M059J (cell line): Measurements from ENCODE around the gene TTN. TPM values are rescaled to one million over a fixed set of nuclear protein-coding genes. Genes with fewer than 3 reads are reported as not detected.

ENCODE experiments used
- DNase-seq: peaks from one replicate; pipeline ENCODE4 v3.0.0-alpha.2; 2012; ENCODE audit warnings: low read depth
- total RNA-seq: library from RNA; depleted of rRNA; stranded (reverse); fragments of >200 nt; shearing (Covaris generic); gene quantifications from 2 replicates; pipeline ENCODE4 v1.2.3, GENCODE V29; 2014; rRNA removed

Gene TTN
- total RNA-seq, 1 experiment from 2014 or later: 0.52 TPM

DNA sequence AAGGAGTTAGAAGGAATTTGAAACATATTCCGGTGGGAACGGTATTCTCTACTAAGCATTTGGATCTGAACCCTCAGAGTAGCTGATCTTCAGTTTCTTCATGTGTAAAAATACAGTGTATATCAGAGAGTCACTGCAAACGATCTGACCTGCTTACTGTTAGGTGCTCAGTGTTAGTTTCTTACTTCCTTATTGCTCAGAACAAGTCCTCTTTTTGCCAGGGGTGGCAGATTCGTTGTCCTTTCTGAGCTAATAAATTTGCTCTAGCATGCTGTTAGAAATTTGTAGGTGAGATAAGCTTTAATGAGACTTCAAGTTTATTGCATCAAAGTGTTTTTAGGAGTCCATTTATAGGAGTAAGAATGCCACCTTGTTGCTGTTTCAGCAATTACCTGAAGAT is 311.2 kb downstream of the TTN start:
- no peak for DNase-seq

GRCh38 chr2:178491612-178492011 is 315.6 kb downstream of the TTN start:
- DNase-seq: no peak

DNA sequence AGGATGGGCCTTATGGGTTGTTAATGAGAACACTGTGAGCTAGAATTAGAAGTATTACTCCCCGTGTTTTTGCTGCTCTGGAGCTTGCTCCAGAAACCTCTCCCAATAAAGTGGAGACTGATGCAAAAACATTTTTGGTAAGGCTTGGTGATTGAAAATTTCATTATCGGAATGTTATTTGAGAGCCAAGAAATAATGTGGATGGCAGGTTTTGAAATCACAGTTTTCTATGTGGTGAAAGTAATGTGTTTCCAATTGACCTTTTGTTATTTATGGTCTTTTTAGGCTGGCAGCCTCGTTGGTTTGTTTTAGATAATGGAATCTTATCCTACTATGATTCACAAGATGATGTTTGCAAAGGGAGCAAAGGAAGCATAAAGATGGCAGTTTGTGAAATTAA is 321.9 kb downstream of the TTN start:
- no peak for DNase-seq

DNA sequence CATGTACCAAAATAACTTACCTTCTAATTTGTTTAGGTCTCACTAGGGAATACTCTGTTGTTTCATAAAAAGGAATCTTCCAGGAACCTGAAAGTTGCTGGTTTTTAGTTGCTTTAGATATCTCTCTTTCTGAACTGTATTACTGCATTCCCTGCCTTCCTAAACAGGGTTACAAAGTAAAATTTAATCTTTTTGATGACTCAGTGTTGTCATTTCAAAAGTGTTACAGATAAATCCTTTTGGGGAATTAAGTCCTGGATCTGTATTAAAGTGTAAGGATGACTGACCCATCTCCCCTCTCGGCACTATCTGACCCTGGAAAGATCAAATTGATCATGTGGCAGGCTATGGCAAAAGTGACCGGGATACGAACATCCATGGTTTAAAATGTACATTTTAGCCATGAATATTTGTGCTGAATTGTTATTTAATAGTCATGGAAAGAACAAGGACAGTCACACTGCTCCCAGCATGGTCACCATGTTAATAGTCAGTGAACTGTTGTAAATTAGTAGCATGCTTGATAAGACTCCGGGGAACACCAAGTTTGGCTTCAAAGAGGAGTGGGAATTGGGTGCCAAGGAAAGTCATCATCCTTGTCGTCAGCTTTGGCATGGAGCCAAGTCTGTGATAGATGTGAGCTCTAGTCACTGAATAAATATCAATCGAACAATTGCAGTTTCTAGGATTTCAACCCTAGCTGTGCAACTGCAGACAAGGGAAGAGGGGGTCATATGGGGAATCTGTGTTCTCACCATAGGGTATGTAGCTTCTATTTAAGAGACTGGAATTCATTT is 322.8 kb downstream of the TTN start:
- peak; percentile 39 for DNase-seq

DNA sequence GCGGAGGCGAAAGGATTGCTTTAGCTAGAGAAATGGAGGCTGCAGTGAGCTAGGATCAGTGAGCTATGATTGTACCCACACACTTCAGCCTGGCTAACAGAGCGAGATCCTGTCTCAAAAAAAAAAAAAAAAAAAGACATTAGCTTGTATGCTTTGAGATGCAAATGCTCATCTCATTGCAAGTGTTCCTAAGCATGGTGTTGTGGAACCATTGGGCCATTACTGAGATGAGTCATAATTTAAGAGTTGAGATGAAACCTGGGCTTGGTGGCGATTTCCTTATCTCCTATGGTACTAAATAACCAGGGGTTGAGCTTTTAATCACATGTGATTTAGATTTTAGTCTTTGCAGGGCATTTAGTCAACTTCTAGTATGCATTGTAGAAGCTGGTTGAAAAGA is 324.8 kb downstream of the TTN start:
- peak; percentile 28 for DNase-seq

DNA sequence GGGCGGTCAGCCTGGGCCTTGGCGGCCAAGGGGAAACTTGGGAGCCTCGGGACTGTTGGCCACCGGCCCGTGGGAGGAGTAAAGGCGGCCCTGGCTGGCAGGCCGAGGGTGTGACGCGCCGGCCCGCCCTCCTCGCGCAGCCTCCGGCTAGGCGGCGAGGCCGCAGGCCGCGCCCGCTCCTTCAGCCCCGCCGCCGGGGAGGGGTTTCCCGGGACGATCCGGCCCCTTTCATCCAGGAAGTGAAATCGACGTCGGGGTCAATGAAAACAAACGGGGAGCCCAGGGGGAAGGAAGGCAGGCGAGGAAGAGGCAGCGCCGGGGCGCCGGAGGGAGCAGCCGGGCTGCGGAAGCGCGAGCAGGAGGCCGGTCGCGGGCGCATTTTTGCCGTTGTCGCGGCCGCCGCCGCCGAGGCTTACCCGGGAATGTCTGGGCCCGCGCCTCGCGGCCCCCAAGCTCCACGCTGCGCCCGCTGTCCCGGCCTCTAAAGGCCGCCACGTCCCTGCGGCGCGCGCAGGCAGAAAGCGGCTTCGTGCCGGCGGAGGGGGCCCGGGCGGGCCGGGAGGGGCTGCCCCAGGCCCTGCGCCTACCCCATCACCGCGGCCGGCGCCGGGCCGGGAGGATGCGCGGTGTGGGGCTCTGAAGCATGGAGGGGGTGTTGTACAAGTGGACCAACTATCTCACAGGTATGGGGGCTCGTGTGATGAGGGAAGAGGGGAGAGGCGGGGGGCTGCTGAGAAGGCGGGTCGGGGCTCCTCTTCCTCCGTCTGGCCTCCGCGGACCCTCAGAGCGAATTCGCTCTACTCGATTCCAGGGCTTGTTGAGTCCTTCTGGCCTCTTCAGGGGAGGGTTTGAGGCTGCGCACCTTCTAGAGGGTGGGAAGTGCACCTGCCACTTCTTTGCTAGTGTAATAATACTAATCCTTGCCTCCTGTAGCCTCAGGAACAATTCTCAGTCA is 326.7 kb downstream of the TTN start, which contains the start of gene PLEKHA3:
TSS of gene PLEKHA3 (plus strand) at position 231 of the 955 bp plus-strand sequence. CDS start at position 644, 413 bp downstream.
- peak; percentile 96 for DNase-seq

DNA sequence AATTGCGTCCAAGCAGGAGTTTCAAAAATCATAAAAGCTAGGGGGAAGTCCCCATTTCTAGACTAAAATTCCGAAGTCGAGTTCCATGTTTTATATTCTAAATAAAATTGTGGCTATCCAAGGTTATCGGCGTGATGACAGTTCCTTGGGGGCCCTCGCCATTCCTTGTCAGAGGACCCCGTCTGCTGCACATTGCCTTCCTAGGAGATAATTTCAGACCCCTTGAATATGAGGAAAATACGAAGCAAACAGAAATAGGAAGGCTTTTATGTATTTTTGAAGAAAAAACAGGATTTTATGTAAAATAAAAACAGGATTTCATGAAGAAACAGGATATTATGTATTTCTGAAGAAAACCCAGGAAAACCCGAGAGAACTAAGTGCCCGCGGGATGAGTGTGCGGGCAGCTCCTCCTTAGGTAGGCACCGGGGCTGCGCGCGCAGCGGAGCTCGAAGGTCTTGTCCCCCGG is 327.4 kb downstream of the TTN start:
- no peak for DNase-seq

GRCh38 chr2:178479275-178479616 is 328.0 kb downstream of the TTN start:
- no peak for DNase-seq

GRCh38 chr2:178478439-178479274 is 328.6 kb downstream of the TTN start, which contains the start of gene FKBP7:
TSS of gene FKBP7 (minus strand) at chr2:178478600. CDS start at chr2:178478499, 101 bp downstream.
- peak; percentile 84 for DNase-seq

DNA sequence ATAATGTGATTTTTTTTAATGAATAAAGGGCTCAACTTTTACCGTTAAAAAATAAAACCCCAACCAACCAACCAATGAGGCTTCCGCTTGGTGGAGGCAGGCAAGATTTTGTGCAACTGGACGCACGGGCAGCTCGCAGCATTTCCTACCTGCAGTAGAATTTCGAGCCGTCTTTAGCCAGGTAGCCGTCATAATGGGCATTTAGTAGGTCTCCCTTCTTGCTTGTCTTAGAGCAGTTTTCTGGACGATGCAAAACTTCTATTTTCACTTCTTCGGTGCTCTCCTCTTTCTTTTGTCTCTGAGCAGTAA is 329.1 kb downstream of the TTN start:
- peak; percentile 33 for DNase-seq

- no peak for DNase-seq
These were observed 329.6 kb downstream of the TTN start for GRCh38 chr2:178477443-178478129.

DNA sequence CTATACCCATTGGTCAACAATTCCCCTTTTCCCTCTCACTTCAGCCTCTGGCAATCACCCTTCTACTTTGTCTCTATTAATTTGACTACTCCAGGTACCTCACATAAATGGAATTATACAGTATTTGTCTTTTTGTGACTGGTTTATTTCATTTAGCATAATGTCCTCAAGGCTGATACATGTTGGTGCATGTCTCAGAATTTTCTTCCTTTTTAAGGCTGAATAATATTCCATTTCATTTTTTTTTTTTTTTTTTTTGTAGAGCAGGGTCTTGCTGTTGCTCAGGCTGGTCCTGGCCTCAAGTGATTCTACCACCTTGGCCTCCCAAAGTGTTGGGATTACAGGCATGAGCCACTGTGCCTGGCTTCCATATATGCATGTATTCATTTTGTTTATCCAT is 330.7 kb downstream of the TTN start:
- DNase-seq: no peak

Other genes with a start within 250 kb of the TTN start
- gene CCDC141, start 242.7 kb upstream of the TTN start, total RNA-seq: 0.07 TPM in 1 of 2 replicates, not detected in the other